ENCODE results near the gene PLXNB2. TPM values are rescaled to one million over a fixed set of nuclear protein-coding genes. Genes with fewer than 3 reads are reported as not detected.
"Not testable (repeated sequence)": the region's sequence is repeated elsewhere in the genome, so short reads cannot be mapped to it uniquely, and the experiment has no call there.

Gene PLXNB2
- polyA plus RNA-seq, 10 donors = 60.5 to 100 (median 83.4) TPM

GRCh38 chr22:50329236-50329635, 21.8 kb upstream of the PLXNB2 start:
- DNase-seq = peak in 1 of 3 donors; percentile 9

- no peak for DNase-seq
These were observed 20.2 kb upstream of the PLXNB2 start for GRCh38 chr22:50327711-50328019.

- DNase-seq = peak; percentile 85 to 94 (median 92)
These were observed 19.7 kb upstream of the PLXNB2 start, which contains the start of gene DENND6B for GRCh38 chr22:50326956-50327710. TSS of gene DENND6B (minus strand) at chr22:50327012. CDS start at chr22:50326988, 24 bp downstream.

GRCh38 chr22:50326225-50326955, 18.9 kb upstream of the PLXNB2 start:
- DNase-seq = no peak

GRCh38 chr22:50325444-50326224, 18.2 kb upstream of the PLXNB2 start:
- DNase-seq = no peak

- DNase-seq = no peak
These were observed 16.5 kb upstream of the PLXNB2 start for GRCh38 chr22:50323900-50324299.

GRCh38 chr22:50322382-50323104, 15.1 kb upstream of the PLXNB2 start:
- DNase-seq = not testable (repeated sequence)

- DNase-seq = no peak
These were observed 13.4 kb upstream of the PLXNB2 start for GRCh38 chr22:50320671-50321325.

GRCh38 chr22:50320116-50320515, 12.7 kb upstream of the PLXNB2 start:
- DNase-seq = no peak

- DNase-seq = no peak
These were observed 12.1 kb upstream of the PLXNB2 start for GRCh38 chr22:50319503-50319951.

GRCh38 chr22:50318698-50319411, 11.4 kb upstream of the PLXNB2 start:
- no peak for DNase-seq

GRCh38 chr22:50318356-50318697, 10.9 kb upstream of the PLXNB2 start:
- no peak for DNase-seq

GRCh38 chr22:50317674-50318073, 10.2 kb upstream of the PLXNB2 start:
- DNase-seq = no peak

GRCh38 chr22:50317178-50317577, 9.7 kb upstream of the PLXNB2 start:
- no peak for DNase-seq

GRCh38 chr22:50316114-50317065, 8.9 kb upstream of the PLXNB2 start:
- DNase-seq = no peak

- no peak for DNase-seq
These were observed 8.1 kb upstream of the PLXNB2 start for GRCh38 chr22:50315289-50316113.

GRCh38 chr22:50314455-50315288, 7.2 kb upstream of the PLXNB2 start:
- DNase-seq = no peak

- no peak for DNase-seq
These were observed 6.6 kb upstream of the PLXNB2 start for GRCh38 chr22:50314081-50314454.
